ENCODE results near the gene BOD1. TPM values are rescaled to one million over a fixed set of nuclear protein-coding genes. Genes with fewer than 3 reads are reported as not detected.

BOD1 gene
- total and polyA plus RNA-seq, 9 of the 15 experiments (the other 6 are each of a cell fraction or from before 2014, with no cell fraction given), result 10.1 to 31.6 (median 22.6) TPM

GRCh38 chr5:173578947-173579615 lies 37.4 kb downstream of the BOD1 start:
- 4% methylated on average over 4 of the region's 4 CpGs for WGBS (ENCODE audit: insufficient coverage, low coverage, missing lambda C conversion rate)

More at GRCh38 chr5:173578947-173579615, 37.4 kb downstream of the BOD1 start:
- no peak for ATAC-seq
- no peak for FAIRE-seq
- no peaks in the 10 kb centered on the region for H3K9me1 ChIP-seq (ENCODE audit: control insufficient read depth, insufficient read depth, low read length)
- no peak overlapping the region for H3K27ac ChIP-seq (ENCODE audit: extremely low read depth, low read depth, low read length)
- no peaks in the 10 kb centered on the region for H3K4me1 ChIP-seq (replicated peaks in 1 of 2; ENCODE audit: control insufficient read depth in 2 of 2, insufficient read depth in 2 of 2, low read length in 2 of 2)
- no peak for TF ChIP-seq ZNF780A (CRISPR knock-in tag; IDR thresholded peaks at IDR 0.05)
- no peak for TF ChIP-seq RBM34 (IDR thresholded peaks at IDR 0.05; ENCODE audit: borderline replicate concordance, insufficient read depth, low read length)
- TF ChIP-seq POLR2AphosphoS5 (IDR thresholded peaks at IDR 0.05; ENCODE audit: control insufficient read depth, insufficient read depth, low read depth, low read length), result no peak
- no peak for TF ChIP-seq MITF (IDR thresholded peaks at IDR 0.05)
- TF ChIP-seq CHD2 (IDR thresholded peaks at IDR 0.05; ENCODE audit: low read depth, low read length), result no peak
- TF ChIP-seq ZNF551 (CRISPR knock-in tag; IDR thresholded peaks at IDR 0.05), result no peak
- TF ChIP-seq DIDO1 (tag; IDR thresholded peaks at IDR 0.05; ENCODE audit: low read depth), result no peak
- TF ChIP-seq ZNF707 (CRISPR knock-in tag; conservative IDR thresholded peaks at IDR 0.05), result peak; percentile 93
- intact Hi-C loops (cut with micrococcal nuclease) (loop anchor here (10.0 kb wide), 1 partner anchor 244 kb away; no protein-coding TSS in a partner anchor), in situ Hi-C loops (cut with MboI) (no loop called here)
- H2AFZ ChIP-seq (ENCODE audit: low read depth, low read length), result no peak overlapping the region
- H3K79me2 ChIP-seq (ENCODE audit: control insufficient read depth, insufficient read depth, low read length), result no peaks in the 10 kb centered on the region
- H3K36me3 ChIP-seq (ENCODE audit: control insufficient read depth, insufficient read depth, low read length), result no peaks in the 10 kb centered on the region
- BruUV-seq (replicated peaks), result no TSS peak
- ChIA-PET CTCF (ENCODE audit: low intra/inter-chr PET ratio) (interaction anchor here (0.6 to 0.7 kb wide), 2 partner anchors 146 to 350 kb away, joined by 3 to 4 read pairs; no protein-coding TSS in a partner anchor), POLR2A (interaction anchor here (1.0 kb wide), 1 partner anchor 8 kb away, joined by 5 read pairs; no protein-coding TSS in a partner anchor)
- no peaks in the 10 kb centered on the region for H3K9me3 ChIP-seq (replicated peaks; ENCODE audit: control insufficient read depth, insufficient read depth, low read depth, low read length)
- H4K20me1 ChIP-seq (replicated peaks; ENCODE audit: control insufficient read depth, insufficient read depth, low read length), result no peaks in the 10 kb centered on the region
- H3K9ac ChIP-seq (ENCODE audit: insufficient read depth in 1 of 2, low read depth in 2 of 2, low read length in 2 of 2), result no peak overlapping the region
- no peak for DNase-seq (ENCODE audit: extremely low read depth in 1 of 4, low spot score in 3 of 4)
- no peak overlapping the region for H3K4me2 ChIP-seq (ENCODE audit: insufficient read depth, low read length)
- peaks cover 15 to 31% of the 10 kb centered on the region in 2 experiments for H3K27me3 ChIP-seq (ENCODE audit: control insufficient read depth in 2 of 2, insufficient read depth in 2 of 2, low read length in 2 of 2)
- H3K4me3 ChIP-seq, result no peak overlapping the region

Measured in K562 (cell line).